MM.1S (cell line): ENCODE measurements around the gene CDK17.

Experiments
- DNase-seq: peaks from one replicate; pipeline ENCODE4 v3.0.0-alpha.2; 2015
- H2AFZ ChIP-seq: fragments of 300-600 bp; sonication (generic); 2 replicates; pipeline ENCODE4 v1.6.0; 2016; ENCODE audit warnings: antibody characterized with exemption, low read length
- H3F3A ChIP-seq: fragments of 300-600 bp; sonication (generic); 2 replicates; pipeline ENCODE4 v1.6.1; 2016; ENCODE audit warnings: mild to moderate bottlenecking, antibody characterized with exemption, low read length, moderate library complexity, mixed read lengths; ENCODE audit not compliant: insufficient read depth
- H3K27ac ChIP-seq: fragments of 300-600 bp; sonication (generic); 2 replicates; pipeline ENCODE4 v1.5.1; 2016; ENCODE audit warnings: mild to moderate bottlenecking, low read length
- H3K27me3 ChIP-seq: fragments of 300-600 bp; sonication (generic); replicated peaks from 2 replicates; pipeline ENCODE4 v1.6.0; 2016; ENCODE audit warnings: low read length; ENCODE audit not compliant: insufficient read depth
- H3K36me3 ChIP-seq: fragments of 300-600 bp; sonication (generic); replicated peaks from 2 replicates; pipeline ENCODE4 v1.6.1; 2016; ENCODE audit warnings: mild to moderate bottlenecking, low read length, mixed read lengths; ENCODE audit not compliant: insufficient read depth
- H3K4me1 ChIP-seq: fragments of 300-600 bp; sonication (generic); 2 replicates; pipeline ENCODE4 v1.6.1; 2016; ENCODE audit warnings: low read length, mixed read lengths
- H3K4me2 ChIP-seq: fragments of 300-600 bp; sonication (generic); 2 replicates; pipeline ENCODE4 v1.6.0; 2016; ENCODE audit warnings: low read depth, low read length
- H3K4me3 ChIP-seq: fragments of 300-600 bp; sonication (generic); 2 replicates; pipeline ENCODE4 v1.5.1; 2016; ENCODE audit warnings: low read length, mixed read lengths
- H3K79me2 ChIP-seq: fragments of 300-600 bp; sonication (generic); 2 replicates; pipeline ENCODE4 v1.6.1; 2016; ENCODE audit warnings: mixed run types, low read length, mixed read lengths
- H3K9ac ChIP-seq: fragments of 300-600 bp; sonication (generic); 2 replicates; pipeline ENCODE4 v1.6.1; 2016; ENCODE audit warnings: low read length, mixed read lengths
- H3K9me2 ChIP-seq: fragments of 300-600 bp; sonication (generic); replicated peaks from 2 replicates; pipeline ENCODE4 v1.6.1; 2016; ENCODE audit warnings: mild to moderate bottlenecking, low read length, mixed read lengths; ENCODE audit not compliant: insufficient read depth
- H3K9me3 ChIP-seq: fragments of 300-600 bp; sonication (generic); replicated peaks from 2 replicates; pipeline ENCODE4 v1.6.1; 2016; ENCODE audit warnings: mild to moderate bottlenecking, low read length, mixed read lengths; ENCODE audit not compliant: insufficient read depth
- H4K20me1 ChIP-seq: fragments of 300-600 bp; sonication (generic); 2 replicates; pipeline ENCODE4 v1.6.1; 2016; ENCODE audit warnings: mild to moderate bottlenecking, low read length, moderate library complexity, mixed read lengths; ENCODE audit not compliant: insufficient read depth
- EZH2 ChIP-seq: fragments of 300-600 bp; sonication (generic); optimal IDR thresholded peaks from 2 replicates; pipeline ENCODE3; 2017; ENCODE audit warnings: low read depth, mild to moderate bottlenecking, antibody characterized with exemption, low read length, mixed read lengths
- EZH2phosphoT487 ChIP-seq: fragments of 300-600 bp; sonication (generic); IDR thresholded peaks from 2 replicates; pipeline ENCODE4 v1.6.1; 2018; ENCODE audit warnings: antibody characterized with exemption, low read length
- TF ChIP-seq, protein P1 (sequence below): fragments of 300-600 bp; sonication (generic); IDR thresholded peaks from 2 replicates; pipeline ENCODE4 v1.5.1; 2016; ENCODE audit warnings: antibody characterized with exemption, low read length, mixed read lengths

CDK17 gene

DNA sequence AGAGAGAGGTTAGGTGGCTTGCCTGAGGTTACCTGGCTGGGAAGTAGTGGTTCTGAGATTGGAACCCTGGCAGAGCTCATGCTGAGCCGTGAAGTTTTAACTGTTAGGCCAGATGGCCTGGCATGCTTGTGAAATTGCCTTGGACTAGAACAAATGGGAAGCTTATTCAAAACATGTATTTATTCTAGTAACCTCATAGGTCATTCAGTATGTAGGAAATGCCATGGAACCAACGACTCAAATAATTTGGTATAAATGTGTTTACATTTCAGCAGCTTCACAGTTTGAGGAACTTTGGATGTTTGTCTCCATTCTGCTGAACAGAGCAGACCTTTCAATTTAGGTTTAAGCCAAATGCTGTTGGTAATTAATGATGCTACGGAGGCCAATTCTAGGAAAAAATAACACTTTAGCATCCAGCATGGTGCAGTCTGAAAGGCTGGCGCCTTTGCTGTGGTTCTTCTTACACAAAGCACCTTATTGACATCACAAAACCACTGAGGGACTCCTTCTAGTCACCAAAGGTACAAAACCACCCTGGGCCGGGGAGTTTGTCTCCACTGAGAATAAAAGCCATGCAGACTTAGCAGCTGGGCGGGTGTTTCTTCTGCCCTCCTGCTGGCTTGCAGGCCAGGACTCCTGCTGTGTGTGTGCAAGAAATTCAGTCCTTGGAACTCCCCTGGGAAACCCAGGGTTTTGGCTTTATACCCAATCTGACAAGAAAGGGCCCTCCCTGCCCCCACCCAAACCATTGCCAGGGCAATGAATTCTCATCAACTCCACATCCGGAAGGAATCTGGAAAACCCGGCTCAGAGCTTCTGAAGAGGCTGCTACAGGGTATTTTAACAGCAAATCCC is 141.9 kb downstream of the CDK17 start:
- Histone ChIP-seq H3K4me2 (no peak overlapping the region), H4K20me1 (no peaks in the 10 kb centered on the region; the same call in 1 of the 2 replicates), H3K4me1 (no peaks in the 10 kb centered on the region), H3K27me3 (no peaks in the 10 kb centered on the region), H2AFZ (no peak overlapping the region), H3K9me3 (no peaks in the 10 kb centered on the region), H3K4me3 (no peak overlapping the region), H3K79me2 (peaks cover 70% of the 10 kb centered on the region), H3K36me3 (peaks cover 6% of the 10 kb centered on the region; the same call in 1 of the 2 replicates), H3F3A (no peaks in the 10 kb centered on the region), H3K9me2 (no peaks in the 10 kb centered on the region), H3K27ac (no peak overlapping the region), H3K9ac (no peak overlapping the region)
- no peak for TF ChIP-seq EZH2phosphoT487
- TF ChIP-seq EZH2 = no peak
- TF ChIP-seq, protein P1, sequence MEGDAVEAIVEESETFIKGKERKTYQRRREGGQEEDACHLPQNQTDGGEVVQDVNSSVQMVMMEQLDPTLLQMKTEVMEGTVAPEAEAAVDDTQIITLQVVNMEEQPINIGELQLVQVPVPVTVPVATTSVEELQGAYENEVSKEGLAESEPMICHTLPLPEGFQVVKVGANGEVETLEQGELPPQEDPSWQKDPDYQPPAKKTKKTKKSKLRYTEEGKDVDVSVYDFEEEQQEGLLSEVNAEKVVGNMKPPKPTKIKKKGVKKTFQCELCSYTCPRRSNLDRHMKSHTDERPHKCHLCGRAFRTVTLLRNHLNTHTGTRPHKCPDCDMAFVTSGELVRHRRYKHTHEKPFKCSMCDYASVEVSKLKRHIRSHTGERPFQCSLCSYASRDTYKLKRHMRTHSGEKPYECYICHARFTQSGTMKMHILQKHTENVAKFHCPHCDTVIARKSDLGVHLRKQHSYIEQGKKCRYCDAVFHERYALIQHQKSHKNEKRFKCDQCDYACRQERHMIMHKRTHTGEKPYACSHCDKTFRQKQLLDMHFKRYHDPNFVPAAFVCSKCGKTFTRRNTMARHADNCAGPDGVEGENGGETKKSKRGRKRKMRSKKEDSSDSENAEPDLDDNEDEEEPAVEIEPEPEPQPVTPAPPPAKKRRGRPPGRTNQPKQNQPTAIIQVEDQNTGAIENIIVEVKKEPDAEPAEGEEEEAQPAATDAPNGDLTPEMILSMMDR = no peak
- DNase-seq = no peak

- Histone ChIP-seq H3K9me3 (no peaks in the 10 kb centered on the region), H3K9ac (no peak overlapping the region), H3K4me3 (no peak overlapping the region), H3K79me2 (peaks cover 77% of the 10 kb centered on the region), H3K4me2 (no peak overlapping the region), H3K27ac (no peak overlapping the region), H4K20me1 (no peaks in the 10 kb centered on the region; the same call in 1 of the 2 replicates), H2AFZ (no peak overlapping the region), H3K4me1 (no peaks in the 10 kb centered on the region), H3F3A (no peaks in the 10 kb centered on the region), H3K36me3 (peaks cover 6% of the 10 kb centered on the region; the same call in 1 of the 2 replicates), H3K27me3 (no peaks in the 10 kb centered on the region), H3K9me2 (no peaks in the 10 kb centered on the region)
- TF ChIP-seq EZH2phosphoT487 (no peak), EZH2 (no peak)
- TF ChIP-seq, protein P1 = no peak
- no peak for DNase-seq
Measured at GRCh38 chr12:96257550-96258103, 142.6 kb downstream of the CDK17 start.

DNA sequence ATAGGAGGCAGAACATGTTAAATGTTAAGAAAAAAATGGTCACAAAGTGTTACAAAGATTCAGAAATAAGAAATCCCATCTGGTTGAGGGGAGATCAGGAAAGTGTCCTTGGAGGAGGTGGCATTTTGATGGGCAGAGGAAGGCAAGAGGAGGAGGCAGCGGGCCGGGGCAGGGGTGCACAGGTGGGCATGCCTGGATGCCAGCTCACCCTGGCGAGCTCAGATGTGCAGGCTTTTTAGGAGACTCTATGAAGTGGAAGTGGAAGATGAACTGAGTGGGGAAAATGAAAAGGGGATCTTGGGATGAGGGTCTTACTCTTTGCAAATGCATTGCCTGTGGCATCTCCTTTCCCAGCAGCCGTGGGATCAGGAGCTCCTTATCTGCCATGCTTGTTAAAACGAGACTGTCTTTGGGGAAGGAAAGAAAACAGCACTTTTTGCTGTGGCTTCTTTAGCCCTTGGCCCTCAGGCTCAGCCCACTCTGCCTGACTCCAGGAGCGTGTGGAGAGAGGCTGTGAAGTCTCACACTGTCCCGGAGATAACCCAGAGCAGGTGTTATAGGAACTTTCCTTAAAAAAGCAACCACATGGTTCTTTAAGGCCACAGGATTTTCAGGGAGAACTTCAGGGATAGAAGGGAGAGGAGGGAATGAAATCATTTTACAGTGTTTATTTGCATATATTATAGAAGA is 143.4 kb downstream of the CDK17 start:
- no peaks in the 10 kb centered on the region; the same call in 1 of the 2 replicates for H4K20me1 ChIP-seq
- no peaks in the 10 kb centered on the region for H3K27me3 ChIP-seq
- H3K9me3 ChIP-seq = no peaks in the 10 kb centered on the region
- peaks cover 8% of the 10 kb centered on the region; the same call in 1 of the 2 replicates for H3K36me3 ChIP-seq
- H3F3A ChIP-seq = no peaks in the 10 kb centered on the region
- no peaks in the 10 kb centered on the region for H3K4me1 ChIP-seq
- no peak overlapping the region for H3K4me3 ChIP-seq
- no peak overlapping the region for H3K4me2 ChIP-seq
- TF ChIP-seq EZH2phosphoT487 = no peak
- no peak for TF ChIP-seq EZH2
- TF ChIP-seq, protein P1 = no peak
- H2AFZ ChIP-seq = no peak overlapping the region
- no peak for DNase-seq
- H3K9ac ChIP-seq = no peak overlapping the region
- peaks cover 79% of the 10 kb centered on the region for H3K79me2 ChIP-seq
- H3K27ac ChIP-seq = no peak overlapping the region
- H3K9me2 ChIP-seq = no peaks in the 10 kb centered on the region
